ENCODE data around the gene DNAH14.

GRCh38 chr1:225435076-225435475, 505.6 kb downstream of the DNAH14 start:
- TF ChIP-seq POLR2AphosphoS5 (IDR thresholded peaks at IDR 0.05; ENCODE audit: low read depth) (no peak), CTCF (conservative IDR thresholded peaks at IDR 0.05; ENCODE audit: low read depth in 2 of 2) (no peak), EZH2phosphoT487 (IDR thresholded peaks at IDR 0.05; ENCODE audit: unreplicated experiment) (no peak), JUNB (IDR thresholded peaks at IDR 0.05; ENCODE audit: unreplicated experiment) (no peak), EZH2 (IDR thresholded peaks at IDR 0.05; ENCODE audit: low read depth, unreplicated experiment) (no peak), CREB1 (CRISPR knock-in tag; IDR thresholded peaks at IDR 0.05; ENCODE audit: low read depth) (no peak), NANOG (IDR thresholded peaks at IDR 0.05; ENCODE audit: borderline replicate concordance) (no peak), STAT1 (IDR thresholded peaks at IDR 0.05; ENCODE audit: unreplicated experiment) (no peak), ZNF114 (CRISPR knock-in tag; IDR thresholded peaks at IDR 0.05) (no peak), ZNF331 (CRISPR knock-in tag; IDR thresholded peaks at IDR 0.05; ENCODE audit: low read depth) (no peak)
- TF ChIP-seq, protein P1, sequence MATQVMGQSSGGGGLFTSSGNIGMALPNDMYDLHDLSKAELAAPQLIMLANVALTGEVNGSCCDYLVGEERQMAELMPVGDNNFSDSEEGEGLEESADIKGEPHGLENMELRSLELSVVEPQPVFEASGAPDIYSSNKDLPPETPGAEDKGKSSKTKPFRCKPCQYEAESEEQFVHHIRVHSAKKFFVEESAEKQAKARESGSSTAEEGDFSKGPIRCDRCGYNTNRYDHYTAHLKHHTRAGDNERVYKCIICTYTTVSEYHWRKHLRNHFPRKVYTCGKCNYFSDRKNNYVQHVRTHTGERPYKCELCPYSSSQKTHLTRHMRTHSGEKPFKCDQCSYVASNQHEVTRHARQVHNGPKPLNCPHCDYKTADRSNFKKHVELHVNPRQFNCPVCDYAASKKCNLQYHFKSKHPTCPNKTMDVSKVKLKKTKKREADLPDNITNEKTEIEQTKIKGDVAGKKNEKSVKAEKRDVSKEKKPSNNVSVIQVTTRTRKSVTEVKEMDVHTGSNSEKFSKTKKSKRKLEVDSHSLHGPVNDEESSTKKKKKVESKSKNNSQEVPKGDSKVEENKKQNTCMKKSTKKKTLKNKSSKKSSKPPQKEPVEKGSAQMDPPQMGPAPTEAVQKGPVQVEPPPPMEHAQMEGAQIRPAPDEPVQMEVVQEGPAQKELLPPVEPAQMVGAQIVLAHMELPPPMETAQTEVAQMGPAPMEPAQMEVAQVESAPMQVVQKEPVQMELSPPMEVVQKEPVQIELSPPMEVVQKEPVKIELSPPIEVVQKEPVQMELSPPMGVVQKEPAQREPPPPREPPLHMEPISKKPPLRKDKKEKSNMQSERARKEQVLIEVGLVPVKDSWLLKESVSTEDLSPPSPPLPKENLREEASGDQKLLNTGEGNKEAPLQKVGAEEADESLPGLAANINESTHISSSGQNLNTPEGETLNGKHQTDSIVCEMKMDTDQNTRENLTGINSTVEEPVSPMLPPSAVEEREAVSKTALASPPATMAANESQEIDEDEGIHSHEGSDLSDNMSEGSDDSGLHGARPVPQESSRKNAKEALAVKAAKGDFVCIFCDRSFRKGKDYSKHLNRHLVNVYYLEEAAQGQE (IDR thresholded peaks at IDR 0.05; ENCODE audit: unreplicated experiment), result no peak
- TF ChIP-seq, protein P2, sequence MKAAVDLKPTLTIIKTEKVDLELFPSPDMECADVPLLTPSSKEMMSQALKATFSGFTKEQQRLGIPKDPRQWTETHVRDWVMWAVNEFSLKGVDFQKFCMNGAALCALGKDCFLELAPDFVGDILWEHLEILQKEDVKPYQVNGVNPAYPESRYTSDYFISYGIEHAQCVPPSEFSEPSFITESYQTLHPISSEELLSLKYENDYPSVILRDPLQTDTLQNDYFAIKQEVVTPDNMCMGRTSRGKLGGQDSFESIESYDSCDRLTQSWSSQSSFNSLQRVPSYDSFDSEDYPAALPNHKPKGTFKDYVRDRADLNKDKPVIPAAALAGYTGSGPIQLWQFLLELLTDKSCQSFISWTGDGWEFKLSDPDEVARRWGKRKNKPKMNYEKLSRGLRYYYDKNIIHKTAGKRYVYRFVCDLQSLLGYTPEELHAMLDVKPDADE (IDR thresholded peaks at IDR 0.05), result no peak

Measured in GM23338 (cell line).